T-helper 1 cell treated with Interleukin-12 subunit alpha and Interleukin-12 subunit beta and Interleukin-4 antibody, amounts not matched to agents 30 μg/mL and 1 μg/mL, for 36 hours (primary cell): ENCODE measurements around the gene GALNT10.

Experiments
- H3K27ac Mint-ChIP-seq: one replicate; pipeline ENCODE4 v1.8.0; 2021; ENCODE audit warnings: mild to moderate bottlenecking, mixed read lengths
- H3K27me3 Mint-ChIP-seq: one replicate; pipeline ENCODE4 v1.8.0; 2021; ENCODE audit warnings: low read depth, mixed read lengths
- H3K36me3 Mint-ChIP-seq: one replicate; pipeline ENCODE4 v1.8.0; 2021; ENCODE audit warnings: low read depth, mixed read lengths
- H3K4me1 Mint-ChIP-seq: one replicate; pipeline ENCODE4 v1.8.0; 2021; ENCODE audit warnings: low read depth, mixed read lengths
- H3K4me3 Mint-ChIP-seq: one replicate; pipeline ENCODE4 v1.8.0; 2021; ENCODE audit warnings: mild to moderate bottlenecking, moderate library complexity, mixed read lengths
- H3K9me3 Mint-ChIP-seq: one replicate; pipeline ENCODE4 v1.8.0; 2021; ENCODE audit warnings: mixed read lengths

The GALNT10 gene

DNA sequence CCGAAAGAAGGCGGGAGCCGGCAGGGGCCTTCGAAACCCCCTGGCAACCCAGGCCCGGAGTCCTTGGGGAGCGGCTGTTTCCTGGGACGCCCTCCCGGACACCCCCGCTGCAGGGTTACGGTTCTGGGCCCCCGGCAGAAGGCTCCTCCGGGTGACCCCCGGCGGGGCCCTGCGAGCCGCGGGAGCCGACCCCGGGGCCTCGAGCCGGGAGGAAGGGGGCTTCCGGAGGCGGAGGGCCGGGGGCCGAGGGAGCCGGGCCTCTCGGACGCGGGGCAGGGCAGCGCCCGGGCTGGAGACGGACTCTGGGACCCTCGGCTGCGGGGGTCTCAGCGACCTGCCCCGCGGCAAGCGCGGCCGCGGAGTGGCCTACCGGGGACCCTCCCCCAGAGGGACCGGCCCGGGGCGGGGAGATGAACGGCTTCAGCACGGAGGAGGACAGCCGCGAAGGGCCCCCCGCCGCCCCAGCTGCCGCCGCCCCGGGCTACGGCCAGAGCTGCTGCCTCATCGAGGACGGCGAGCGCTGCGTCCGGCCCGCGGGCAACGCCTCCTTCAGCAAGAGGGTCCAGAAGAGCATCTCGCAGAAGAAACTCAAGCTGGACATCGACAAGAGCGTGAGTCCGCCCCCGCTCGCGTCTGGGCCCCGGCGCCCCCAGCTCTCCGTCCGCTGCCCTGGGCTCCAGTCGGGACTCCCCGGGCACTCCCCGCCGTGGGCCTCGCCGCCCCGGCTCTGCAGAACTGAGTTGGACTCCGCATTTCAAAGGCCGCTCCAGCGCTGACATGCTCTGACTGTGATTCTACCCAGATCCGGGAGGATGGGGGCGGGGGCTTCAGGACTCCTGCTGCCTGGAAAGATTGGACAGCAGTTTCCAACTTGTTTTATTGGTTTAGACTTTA, 255.9 kb downstream of the GALNT10 start:
- peaks cover 57% of the 10 kb centered on the region for H3K4me1 Mint-ChIP-seq
- peaks cover 29% of the 10 kb centered on the region for H3K36me3 Mint-ChIP-seq

GRCh38 chr5:154447089-154447725, 256.7 kb downstream of the GALNT10 start:
- Mint-ChIP-seq H3K27ac (peak overlapping the region; percentile 64), H3K4me3 (peak overlapping the region; percentile 88), H3K9me3 (no peaks in the 10 kb centered on the region), H3K36me3 (peaks cover 26% of the 10 kb centered on the region), H3K4me1 (peaks cover 52% of the 10 kb centered on the region), H3K27me3 (no peaks in the 10 kb centered on the region)

More for the DNA sequence above, 255.9 kb downstream of the GALNT10 start:
- Mint-ChIP-seq H3K27me3 (no peaks in the 10 kb centered on the region), H3K9me3 (no peaks in the 10 kb centered on the region), H3K27ac (peak overlapping the region; percentile 64), H3K4me3 (peak overlapping the region; percentile 88)

- no peaks in the 10 kb centered on the region for H3K9me3 Mint-ChIP-seq
- peaks cover 39% of the 10 kb centered on the region for H3K4me1 Mint-ChIP-seq
- H3K27ac Mint-ChIP-seq = no peak overlapping the region
- H3K4me3 Mint-ChIP-seq = no peak overlapping the region
- H3K27me3 Mint-ChIP-seq = no peaks in the 10 kb centered on the region
- peaks cover 33% of the 10 kb centered on the region for H3K36me3 Mint-ChIP-seq
These were observed 259.3 kb downstream of the GALNT10 start for GRCh38 chr5:154449786-154450185.

DNA sequence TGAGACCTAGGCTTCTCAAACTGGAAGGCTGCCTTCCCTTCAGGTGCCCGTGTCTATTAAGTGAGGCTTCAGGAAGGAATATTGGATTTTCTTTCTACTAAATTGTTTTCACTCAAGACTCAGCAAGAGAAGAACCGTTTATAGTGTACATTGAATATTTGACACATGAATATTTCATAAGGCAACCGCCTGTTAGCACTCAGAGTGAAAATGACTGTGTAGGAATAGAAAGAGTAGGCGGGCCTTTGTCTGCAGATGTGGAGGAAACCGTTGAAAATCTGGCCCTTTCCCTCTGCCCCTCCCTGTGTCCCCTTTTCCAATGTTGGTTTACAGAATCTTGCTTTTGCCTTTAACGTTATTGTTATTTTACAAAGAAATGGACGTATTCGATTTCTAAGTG, 261.4 kb downstream of the GALNT10 start:
- peaks cover 30% of the 10 kb centered on the region for H3K4me1 Mint-ChIP-seq
- no peaks in the 10 kb centered on the region for H3K9me3 Mint-ChIP-seq
- peaks cover 35% of the 10 kb centered on the region for H3K36me3 Mint-ChIP-seq
- H3K4me3 Mint-ChIP-seq = no peak overlapping the region
- H3K27ac Mint-ChIP-seq = no peak overlapping the region
- no peaks in the 10 kb centered on the region for H3K27me3 Mint-ChIP-seq

DNA sequence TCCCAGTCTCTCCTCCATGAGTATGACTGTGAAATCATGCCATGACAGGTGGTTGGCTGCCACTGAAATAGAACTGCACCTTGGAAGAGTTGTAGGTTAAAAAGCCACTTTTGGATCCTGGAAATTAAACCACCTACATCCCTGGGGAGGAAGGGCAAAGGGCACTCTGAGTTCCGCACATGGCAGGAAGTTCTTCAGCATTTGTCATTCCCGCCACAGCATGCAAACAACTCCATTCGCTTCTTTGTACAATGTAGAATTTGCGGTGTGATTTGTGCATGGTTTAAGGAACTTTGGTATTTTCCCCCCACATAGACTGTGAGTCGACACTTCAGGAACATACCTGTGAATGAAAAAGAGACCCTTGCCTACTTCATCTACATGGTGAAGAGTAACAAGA, 265.1 kb downstream of the GALNT10 start:
- Mint-ChIP-seq H3K4me3 (no peak overlapping the region), H3K4me1 (peaks cover 2% of the 10 kb centered on the region), H3K27ac (no peak overlapping the region), H3K9me3 (no peaks in the 10 kb centered on the region), H3K27me3 (no peaks in the 10 kb centered on the region), H3K36me3 (peaks cover 46% of the 10 kb centered on the region)

DNA sequence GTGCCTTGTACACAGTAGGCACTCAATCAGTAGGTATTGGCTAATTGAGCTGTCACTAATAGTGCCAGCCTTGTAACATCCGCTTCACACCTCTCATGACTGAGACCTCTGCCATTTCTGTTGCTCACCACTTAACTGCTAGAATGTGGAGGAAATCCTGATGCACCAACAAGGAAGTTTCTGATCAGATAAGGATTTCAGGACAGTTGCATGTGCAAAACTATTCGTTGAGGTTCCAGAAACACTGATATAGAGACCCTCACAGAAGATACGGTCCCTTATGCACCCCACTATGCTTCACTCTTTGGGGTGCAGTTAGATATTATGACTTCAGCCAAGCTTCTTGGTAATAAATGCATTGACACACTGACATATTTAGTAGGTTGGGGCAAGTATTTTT, 266.0 kb downstream of the GALNT10 start:
- Mint-ChIP-seq H3K27me3 (no peaks in the 10 kb centered on the region), H3K9me3 (no peaks in the 10 kb centered on the region), H3K4me3 (no peak overlapping the region), H3K36me3 (peaks cover 43% of the 10 kb centered on the region), H3K27ac (no peak overlapping the region), H3K4me1 (peaks cover 1% of the 10 kb centered on the region)

GRCh38 chr5:154459015-154459414, 268.5 kb downstream of the GALNT10 start:
- Mint-ChIP-seq H3K27ac (no peak overlapping the region), H3K4me3 (no peak overlapping the region), H3K4me1 (no peaks in the 10 kb centered on the region), H3K36me3 (peaks cover 26% of the 10 kb centered on the region), H3K27me3 (no peaks in the 10 kb centered on the region), H3K9me3 (no peaks in the 10 kb centered on the region)

DNA sequence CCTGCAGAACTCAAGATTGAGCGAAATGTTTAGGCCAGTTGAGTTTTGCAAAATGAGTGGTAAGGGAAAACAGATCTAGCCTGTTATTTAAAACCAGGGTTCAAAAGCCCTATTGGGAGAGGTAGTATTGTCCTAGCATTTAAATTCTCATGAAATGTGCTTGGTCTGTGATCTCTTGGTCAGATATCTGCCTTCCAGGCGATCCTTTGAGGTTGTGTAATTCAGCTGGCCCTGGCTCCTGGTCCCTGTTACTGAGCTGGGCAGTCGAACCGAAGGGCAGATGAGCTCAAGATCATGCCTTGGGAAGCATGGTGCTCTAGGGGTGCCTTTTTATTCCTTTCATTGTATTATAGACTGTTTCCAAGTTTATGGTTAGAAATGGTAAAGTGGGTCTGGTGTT, 269.6 kb downstream of the GALNT10 start:
- no peak overlapping the region for H3K4me3 Mint-ChIP-seq
- no peaks in the 10 kb centered on the region for H3K9me3 Mint-ChIP-seq
- no peak overlapping the region for H3K27ac Mint-ChIP-seq
- H3K27me3 Mint-ChIP-seq = no peaks in the 10 kb centered on the region
- peaks cover 22% of the 10 kb centered on the region for H3K36me3 Mint-ChIP-seq
- H3K4me1 Mint-ChIP-seq = no peaks in the 10 kb centered on the region

DNA sequence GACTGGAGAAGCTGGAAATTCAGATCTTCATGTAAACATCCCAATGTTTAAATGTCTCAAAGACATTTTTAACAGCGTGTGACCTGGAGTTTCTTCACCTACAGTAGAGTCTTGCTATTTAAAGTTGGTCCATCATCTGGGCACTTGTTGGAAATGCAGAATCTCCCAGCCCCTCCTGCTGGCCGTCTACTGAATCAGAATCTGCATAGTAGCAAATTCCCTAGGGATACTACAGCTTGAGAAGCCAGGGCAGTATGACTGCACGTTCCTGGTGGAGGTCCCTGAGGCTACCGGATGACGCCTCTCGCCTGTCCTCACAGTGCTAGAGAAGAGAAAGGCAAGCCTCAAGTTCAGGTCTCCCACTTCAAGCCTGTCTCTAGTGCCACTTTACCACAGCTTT, 271.0 kb downstream of the GALNT10 start:
- Mint-ChIP-seq H3K27me3 (peaks cover 6% of the 10 kb centered on the region), H3K4me3 (no peak overlapping the region), H3K27ac (no peak overlapping the region), H3K4me1 (no peaks in the 10 kb centered on the region), H3K36me3 (peaks cover 16% of the 10 kb centered on the region), H3K9me3 (no peaks in the 10 kb centered on the region)

DNA sequence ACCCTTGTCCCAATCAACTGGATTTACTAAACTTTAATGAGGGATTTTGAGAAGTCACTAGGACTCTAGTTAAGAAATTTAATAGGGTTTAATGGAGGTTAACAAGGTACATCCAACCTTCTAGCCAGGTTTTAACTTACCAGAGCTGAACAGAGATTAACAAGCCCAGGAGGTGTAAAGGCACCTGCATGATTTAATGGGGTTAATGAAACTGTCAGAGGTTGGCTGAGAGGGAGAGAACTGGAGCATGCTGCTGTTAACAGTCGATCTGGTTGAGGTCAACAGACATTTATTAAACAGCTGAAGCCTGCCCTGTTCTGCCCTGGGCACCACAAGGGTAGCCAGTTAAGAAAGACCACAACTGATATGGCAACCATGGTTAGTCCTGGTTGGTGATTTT, 273.9 kb downstream of the GALNT10 start:
- Mint-ChIP-seq H3K4me3 (no peak overlapping the region), H3K9me3 (no peaks in the 10 kb centered on the region), H3K27me3 (peaks cover 20% of the 10 kb centered on the region), H3K4me1 (no peaks in the 10 kb centered on the region), H3K36me3 (no peaks in the 10 kb centered on the region), H3K27ac (no peak overlapping the region)

DNA sequence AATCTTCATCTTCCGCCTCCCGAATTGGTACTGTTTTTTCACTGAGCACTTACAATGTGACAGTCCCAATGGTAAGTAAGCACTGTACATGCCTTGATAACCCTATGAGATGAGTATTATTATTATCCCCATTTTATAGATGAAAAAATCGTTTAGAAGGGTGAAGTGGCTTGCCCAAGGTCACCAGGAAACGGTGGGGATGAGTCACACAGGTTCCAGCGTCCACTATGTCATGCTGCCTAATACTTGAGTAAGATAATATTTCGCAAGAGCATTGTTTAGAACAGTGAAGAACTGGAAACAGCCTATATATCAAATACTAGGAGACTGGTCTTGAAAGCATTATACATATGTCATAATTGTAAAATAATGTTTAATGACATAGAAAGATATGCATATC, 274.6 kb downstream of the GALNT10 start:
- no peak overlapping the region for H3K4me3 Mint-ChIP-seq
- H3K4me1 Mint-ChIP-seq = no peaks in the 10 kb centered on the region
- H3K27me3 Mint-ChIP-seq = peaks cover 25% of the 10 kb centered on the region
- H3K36me3 Mint-ChIP-seq = no peaks in the 10 kb centered on the region
- no peak overlapping the region for H3K27ac Mint-ChIP-seq
- no peaks in the 10 kb centered on the region for H3K9me3 Mint-ChIP-seq

- H3K4me1 Mint-ChIP-seq = peaks cover 3% of the 10 kb centered on the region
- peaks cover 34% of the 10 kb centered on the region for H3K27me3 Mint-ChIP-seq
- no peak overlapping the region for H3K4me3 Mint-ChIP-seq
- H3K36me3 Mint-ChIP-seq = no peaks in the 10 kb centered on the region
- H3K9me3 Mint-ChIP-seq = no peaks in the 10 kb centered on the region
- H3K27ac Mint-ChIP-seq = no peak overlapping the region
These were observed 275.6 kb downstream of the GALNT10 start for GRCh38 chr5:154466147-154466546.

GRCh38 chr5:154466671-154467070, 276.1 kb downstream of the GALNT10 start:
- no peaks in the 10 kb centered on the region for H3K9me3 Mint-ChIP-seq
- no peak overlapping the region for H3K27ac Mint-ChIP-seq
- peaks cover 40% of the 10 kb centered on the region for H3K27me3 Mint-ChIP-seq
- no peaks in the 10 kb centered on the region for H3K36me3 Mint-ChIP-seq
- no peak overlapping the region for H3K4me3 Mint-ChIP-seq
- H3K4me1 Mint-ChIP-seq = peaks cover 3% of the 10 kb centered on the region

DNA sequence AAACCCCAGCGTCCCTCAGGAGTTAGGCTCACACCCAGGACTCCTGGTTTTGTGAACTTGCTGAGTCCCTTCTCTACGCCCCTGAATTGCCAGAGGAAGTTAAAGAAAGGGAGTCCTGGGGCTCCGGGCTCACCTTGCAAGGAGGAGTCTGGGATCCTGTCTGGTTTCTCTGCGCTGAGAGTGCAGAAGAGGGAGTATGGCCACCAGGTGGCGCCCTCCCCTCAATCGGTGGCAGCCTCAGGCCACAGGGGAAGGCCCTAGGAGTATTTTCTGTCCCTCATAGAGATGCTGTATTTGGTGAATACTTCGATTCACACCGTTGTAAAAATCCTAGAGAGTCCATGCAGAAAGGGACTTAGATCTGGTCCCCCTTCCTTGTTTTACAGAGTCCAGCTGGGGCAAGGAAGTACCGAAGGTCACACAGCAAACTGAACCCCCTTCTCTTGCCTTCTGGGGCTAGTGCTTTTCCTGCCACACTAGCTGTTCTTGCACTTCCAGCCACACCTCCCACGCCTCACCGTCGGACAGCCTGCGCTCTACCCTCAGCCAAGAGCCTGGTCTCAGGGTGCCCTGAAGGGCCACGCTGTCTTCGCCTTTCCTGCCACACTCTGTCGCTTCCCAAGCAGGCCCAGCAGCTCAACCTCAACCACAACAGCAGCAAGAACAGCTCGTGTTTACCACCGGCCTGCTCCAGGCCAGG, 277.3 kb downstream of the GALNT10 start:
- Mint-ChIP-seq H3K27me3 (peaks cover 51% of the 10 kb centered on the region), H3K27ac (no peak overlapping the region), H3K36me3 (no peaks in the 10 kb centered on the region), H3K9me3 (no peaks in the 10 kb centered on the region), H3K4me1 (peaks cover 3% of the 10 kb centered on the region), H3K4me3 (no peak overlapping the region)

DNA sequence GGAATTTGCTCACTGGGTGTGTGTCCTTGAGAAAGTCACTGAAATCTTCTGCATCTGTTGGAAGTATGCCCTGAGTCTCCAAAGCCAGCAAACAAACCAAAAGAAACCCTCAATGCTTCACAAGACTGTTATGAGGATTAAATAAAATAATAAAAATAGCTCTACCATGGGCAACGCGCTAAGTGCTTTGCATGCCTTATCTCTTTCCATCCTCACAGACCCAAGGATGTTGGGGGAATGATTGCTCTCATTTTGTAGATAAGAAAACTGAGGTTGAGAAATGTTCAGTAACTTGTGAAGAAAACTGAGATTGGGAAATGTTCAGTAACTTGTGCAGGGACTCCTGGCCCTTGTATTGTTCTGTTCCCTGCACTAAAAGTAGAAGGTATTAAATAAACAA, 279.6 kb downstream of the GALNT10 start:
- H3K36me3 Mint-ChIP-seq = peaks cover 2% of the 10 kb centered on the region
- peaks cover 74% of the 10 kb centered on the region for H3K27me3 Mint-ChIP-seq
- H3K4me3 Mint-ChIP-seq = no peak overlapping the region
- H3K27ac Mint-ChIP-seq = no peak overlapping the region
- peaks cover 11% of the 10 kb centered on the region for H3K4me1 Mint-ChIP-seq
- no peaks in the 10 kb centered on the region for H3K9me3 Mint-ChIP-seq
